Gastroesophageal sphincter (tissue), 4 donors: ENCODE results near the gene SETDB1. TPM values are rescaled to one million over a fixed set of nuclear protein-coding genes. Genes with fewer than 3 reads are reported as not detected.

ENCODE experiments used
- ATAC-seq: fragments of 150-250 bp; one replicate; pipeline ENCODE4 v1.9.1; 2016; ENCODE audit warnings: mild to moderate bottlenecking, moderate library complexity
- H3K27ac ChIP-seq, 4 donors: fragments of 200-600 bp; sonication (generic) in 3 of 4; 1 replicate in 3 of 4; 2 replicates in 1 of 4; pipeline ENCODE4 v1.5.1; 2016 to 2019
- H3K27me3 ChIP-seq: fragments of 200-600 bp; sonication (generic); one replicate; pipeline ENCODE4 v1.5.1; 2019
- H3K36me3 ChIP-seq, 2 donors: fragments of 200-600 bp; sonication (generic); one replicate each; pipeline ENCODE4 v1.5.1; 2019; ENCODE audit warnings: control low read depth in 1 of 2
- H3K4me1 ChIP-seq, 3 donors: fragments of 200-600 bp; sonication (generic); 1 replicate in 2 of 3; 2 replicates in 1 of 3; pipeline ENCODE4 v1.5.1; 2016 to 2019; ENCODE audit warnings: control low read depth in 2 of 3
- H3K4me3 ChIP-seq, 2 donors: fragments of 200-600 bp; sonication (generic); one replicate each; pipeline ENCODE4 v1.5.1; 2019; ENCODE audit warnings: mild to moderate bottlenecking in 1 of 2, moderate library complexity in 1 of 2
- H3K9me3 ChIP-seq, 3 donors: fragments of 200-600 bp; sonication (generic); one replicate each; pipeline ENCODE4 v1.5.1; 2017 to 2019; ENCODE audit warnings: control low read depth in 2 of 3
- EP300 ChIP-seq: sonication (generic); formaldehyde crosslinking; IDR thresholded peaks from one replicate; pipeline ENCODE4 v1.6.1; 2017; ENCODE audit warnings: antibody characterized with exemption, mild to moderate bottlenecking
- POLR2A ChIP-seq, 2 donors: fragments of 450-650 bp; IDR thresholded peaks; one replicate each; pipeline ENCODE4 v1.6.1; 2017; ENCODE audit warnings: antibody characterized with exemption in 2 of 2, mild to moderate bottlenecking in 2 of 2, moderate library complexity in 1 of 2
- POLR2AphosphoS5 ChIP-seq: sonication (generic); formaldehyde crosslinking; IDR thresholded peaks from one replicate; pipeline ENCODE4 v1.6.1; 2017; ENCODE audit warnings: antibody characterized with exemption
- WGBS, 2 donors: methylation state at CpG; one replicate each; pipeline ENCODE4 v1.1.5; 2018; ENCODE audit warnings: low coverage in 1 of 2; 5-methylcytosine and 5-hydroxymethylcytosine counted together
- total RNA-seq, 4 donors: library from RNA; depleted of rRNA; stranded (reverse); fragments of >200 nt; gene quantifications; one replicate each; pipeline ENCODE4 v1.1.0, GENCODE V29; 2016
- TF ChIP-seq, protein P1 (sequence below), 4 experiments: fragments of 200-600 bp in 2 of 4; fragments of 450-650 bp in 2 of 4; sonication (generic) in 1 of 4; IDR thresholded peaks; one replicate each; pipeline ENCODE4 v1.5.1; 2017 to 2019; ENCODE audit warnings: antibody characterized with exemption in 4 of 4, mild to moderate bottlenecking in 2 of 4, moderate library complexity in 2 of 4

Gene SETDB1
- total RNA-seq, 4 donors from 2014 or later = 21.9 to 32.2 (median 28.7) TPM

DNA sequence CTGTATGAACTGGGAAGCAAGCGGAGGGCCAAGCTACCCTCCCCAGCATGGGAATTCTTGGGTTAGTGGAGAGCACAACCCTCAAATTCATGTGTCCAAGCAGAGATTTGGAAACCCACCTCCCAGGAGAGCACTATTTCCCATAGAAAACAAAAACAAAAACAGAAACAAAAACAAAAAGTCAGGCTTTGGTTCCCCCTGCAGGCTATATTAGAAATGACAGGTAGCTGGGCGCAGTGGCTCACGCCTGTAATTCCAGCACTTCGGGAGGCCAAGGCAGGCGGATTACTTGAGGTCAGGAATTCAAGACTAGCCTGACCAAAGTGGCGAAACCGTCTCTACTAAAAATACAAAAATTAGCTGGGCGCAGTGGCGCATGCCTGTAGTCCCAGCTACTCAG, 69.7 kb downstream of the SETDB1 start:
- no peak overlapping the region for H3K4me3 ChIP-seq
- 25 to 50% methylated on average over 4 to 9 of the region's 9 CpGs for WGBS, 2 donors
- no peaks in the 10 kb centered on the region for H3K9me3 ChIP-seq
- ATAC-seq = peak; percentile 75
- peaks cover 0 to 45% of the 10 kb centered on the region in 2 donors for H3K36me3 ChIP-seq
- H3K27ac ChIP-seq = peak overlapping the region in 3 of 4 donors; percentile 63 to 65 (median 63)
- TF ChIP-seq, protein P1, sequence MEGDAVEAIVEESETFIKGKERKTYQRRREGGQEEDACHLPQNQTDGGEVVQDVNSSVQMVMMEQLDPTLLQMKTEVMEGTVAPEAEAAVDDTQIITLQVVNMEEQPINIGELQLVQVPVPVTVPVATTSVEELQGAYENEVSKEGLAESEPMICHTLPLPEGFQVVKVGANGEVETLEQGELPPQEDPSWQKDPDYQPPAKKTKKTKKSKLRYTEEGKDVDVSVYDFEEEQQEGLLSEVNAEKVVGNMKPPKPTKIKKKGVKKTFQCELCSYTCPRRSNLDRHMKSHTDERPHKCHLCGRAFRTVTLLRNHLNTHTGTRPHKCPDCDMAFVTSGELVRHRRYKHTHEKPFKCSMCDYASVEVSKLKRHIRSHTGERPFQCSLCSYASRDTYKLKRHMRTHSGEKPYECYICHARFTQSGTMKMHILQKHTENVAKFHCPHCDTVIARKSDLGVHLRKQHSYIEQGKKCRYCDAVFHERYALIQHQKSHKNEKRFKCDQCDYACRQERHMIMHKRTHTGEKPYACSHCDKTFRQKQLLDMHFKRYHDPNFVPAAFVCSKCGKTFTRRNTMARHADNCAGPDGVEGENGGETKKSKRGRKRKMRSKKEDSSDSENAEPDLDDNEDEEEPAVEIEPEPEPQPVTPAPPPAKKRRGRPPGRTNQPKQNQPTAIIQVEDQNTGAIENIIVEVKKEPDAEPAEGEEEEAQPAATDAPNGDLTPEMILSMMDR (IDR thresholded peaks at IDR 0.05) = peak in 3 of 4 experiments; percentile 79 to 89 (median 83)
- TF ChIP-seq EP300 = no peak
- H3K4me1 ChIP-seq = peaks cover 0 to 17% (median 7%) of the 10 kb centered on the region in 3 donors
- H3K27me3 ChIP-seq = no peaks in the 10 kb centered on the region

DNA sequence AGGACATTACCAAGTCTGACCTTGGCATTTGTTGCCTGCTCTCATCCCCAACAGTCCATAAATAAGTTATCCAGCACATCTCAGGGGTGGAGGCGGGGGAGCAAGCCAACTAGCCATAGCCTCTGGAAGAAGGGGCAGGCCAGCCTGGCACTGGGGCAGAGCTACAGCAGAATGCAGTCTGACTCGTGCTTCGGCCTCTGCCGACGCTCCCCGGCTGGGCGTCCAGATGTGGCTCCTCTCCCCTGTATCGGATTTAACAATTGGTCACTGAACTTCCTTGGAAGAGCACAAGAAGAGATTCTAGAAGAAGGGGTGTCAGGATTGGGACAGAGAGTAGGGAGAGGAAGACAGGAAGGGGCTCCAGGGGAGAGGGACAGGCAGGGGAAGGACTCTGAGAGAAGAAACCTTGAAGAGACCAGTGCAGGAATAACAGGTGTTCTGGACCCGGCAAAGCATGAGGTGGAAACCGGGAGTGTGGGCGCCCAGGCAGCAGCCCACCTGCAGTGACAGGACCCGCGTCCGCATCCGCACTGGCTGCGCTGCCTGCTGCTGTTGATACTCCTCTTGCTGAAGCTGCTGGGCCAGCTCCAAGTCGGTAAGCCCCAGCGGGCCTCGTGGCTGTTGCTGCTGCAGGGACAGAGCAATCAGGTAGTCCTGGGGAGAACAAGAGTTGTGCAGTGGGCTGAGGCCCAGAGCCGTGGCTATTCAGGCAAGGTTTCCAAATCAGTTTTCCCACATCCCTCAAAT, 71.1 kb downstream of the SETDB1 start:
- Histone ChIP-seq H3K27me3 (no peaks in the 10 kb centered on the region), H3K36me3 (peaks cover 0 to 59% of the 10 kb centered on the region in 2 donors), H3K4me3 (no peak overlapping the region), H3K9me3 (no peaks in the 10 kb centered on the region), H3K4me1 (peaks cover 0 to 21% (median 7%) of the 10 kb centered on the region in 3 donors), H3K27ac (no peak overlapping the region)
- no peak for ATAC-seq
- WGBS, 2 donors = 80% methylated on average over 7 of the region's 20 CpGs; no CpG with 5 or more reads in 1 of the 2 donors
- TF ChIP-seq EP300 (no peak), POLR2AphosphoS5 (no peak), POLR2A (IDR thresholded peaks at IDR 0.05) (no peak)
- TF ChIP-seq, protein P1 (IDR thresholded peaks at IDR 0.05) = no peak

DNA sequence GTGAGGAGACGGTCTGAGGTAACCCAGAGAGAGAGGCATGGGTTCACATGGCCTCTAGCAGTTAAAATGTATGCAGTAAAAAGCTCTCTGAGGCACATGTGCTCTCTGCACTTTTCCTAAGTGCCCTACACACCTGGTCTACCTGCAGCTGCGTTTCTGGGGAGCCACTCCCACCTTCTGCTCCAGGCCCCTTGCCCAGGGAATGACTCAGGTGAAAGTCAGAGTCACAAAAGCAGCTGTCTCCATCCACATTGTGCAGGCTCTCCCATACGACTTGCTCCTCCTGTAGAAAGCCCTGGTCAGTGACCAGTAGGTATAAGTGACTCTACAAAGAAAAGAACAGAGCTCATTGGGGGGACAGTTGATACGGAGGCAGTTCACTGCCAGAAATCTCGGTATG, 71.8 kb downstream of the SETDB1 start:
- peaks cover 0 to 28% (median 12%) of the 10 kb centered on the region in 3 donors for H3K4me1 ChIP-seq
- ATAC-seq = no peak
- WGBS, 2 donors = 93 to 100% methylated on average over 1 to 3 of the region's 5 CpGs
- no peak overlapping the region for H3K27ac ChIP-seq
- H3K9me3 ChIP-seq = no peaks in the 10 kb centered on the region
- H3K36me3 ChIP-seq = peaks cover 0 to 63% of the 10 kb centered on the region in 2 donors
- H3K4me3 ChIP-seq = no peak overlapping the region
- TF ChIP-seq, protein P1 (IDR thresholded peaks at IDR 0.05) = no peak
- TF ChIP-seq EP300 = no peak
- TF ChIP-seq POLR2AphosphoS5 = no peak
- TF ChIP-seq POLR2A (IDR thresholded peaks at IDR 0.05) = no peak
- H3K27me3 ChIP-seq = no peaks in the 10 kb centered on the region

DNA sequence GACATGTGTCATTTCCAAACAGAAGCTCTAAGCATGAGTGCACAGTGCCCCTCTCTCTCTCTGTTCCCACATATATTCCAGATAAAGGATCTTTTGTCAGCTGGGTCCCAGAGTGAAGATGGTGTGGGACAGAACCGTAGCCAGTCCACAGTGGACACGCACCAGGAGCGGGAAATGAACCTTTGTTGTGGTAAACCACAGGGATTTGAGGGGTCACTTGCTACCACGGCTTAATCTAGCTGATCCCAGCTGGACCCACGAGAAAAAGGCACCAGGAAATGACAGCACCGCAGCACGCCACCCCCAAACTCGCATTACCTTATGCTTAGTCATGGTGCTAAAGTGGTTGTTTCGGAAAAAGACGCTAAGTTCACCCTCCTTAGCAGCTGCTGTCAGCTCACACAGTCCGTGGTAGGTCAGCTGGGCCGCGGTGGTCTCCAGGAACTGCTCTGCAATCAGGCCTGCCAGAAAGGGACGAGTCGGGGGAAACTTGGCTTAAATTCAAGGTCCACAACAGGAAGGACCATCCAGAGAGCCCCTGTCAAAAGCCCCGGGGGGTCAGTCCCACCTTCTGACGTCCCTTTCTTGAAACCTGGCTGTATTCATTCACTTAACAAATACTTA, 73.0 kb downstream of the SETDB1 start:
- H3K27ac ChIP-seq = peak overlapping the region in 1 of 4 donors; percentile 27
- peaks cover 0 to 40% (median 24%) of the 10 kb centered on the region in 3 donors for H3K4me1 ChIP-seq
- H3K4me3 ChIP-seq = no peak overlapping the region
- WGBS, 2 donors = 33 to 62% methylated on average over 1 to 4 of the region's 17 CpGs
- no peak for TF ChIP-seq POLR2A (IDR thresholded peaks at IDR 0.05)
- no peak for TF ChIP-seq EP300
- TF ChIP-seq POLR2AphosphoS5 = no peak
- TF ChIP-seq, protein P1 (IDR thresholded peaks at IDR 0.05) = no peak
- H3K9me3 ChIP-seq = no peaks in the 10 kb centered on the region
- no peak for ATAC-seq
- H3K36me3 ChIP-seq = peaks cover 0 to 63% of the 10 kb centered on the region in 2 donors
- no peaks in the 10 kb centered on the region for H3K27me3 ChIP-seq
